ENCODE measurements around the gene SLC30A3. TPM values are rescaled to one million over a fixed set of nuclear protein-coding genes. Genes with fewer than 3 reads are reported as not detected.

Gene SLC30A3
- total and polyA plus RNA-seq, 2 of the 4 experiments (the other 2 are of a cell fraction), result 0.15 TPM; not detected in 1

- Histone ChIP-seq H3K4me3 (ENCODE audit: insufficient read depth, low read depth, low read length) (no peak overlapping the region), H2BK120ac (ENCODE audit: low read depth, low read length) (no peak overlapping the region), H3K56ac (ENCODE audit: extremely low read depth, insufficient read depth, low read length) (no peak overlapping the region), H2AFZ (replicated peaks; ENCODE audit: low read length, poor library complexity) (no peak overlapping the region), H3K14ac (replicated peaks; ENCODE audit: low read depth, low read length) (no peak overlapping the region), H2AK5ac (ENCODE audit: low read depth, low read length) (no peak overlapping the region), H4K20me1 (ENCODE audit: insufficient read depth, low read length) (no peaks in the 10 kb centered on the region), H3K4me1 (ENCODE audit: control insufficient read depth, insufficient read depth, low read length) (peaks cover 29% of the 10 kb centered on the region), H3K23ac (ENCODE audit: low read depth, low read length) (peak overlapping the region; percentile 59; the same call in 1 of the 2 replicates), H3K18ac (ENCODE audit: low read depth, low read length) (no peak overlapping the region), H3K4ac (ENCODE audit: low read depth, low read length) (no peak overlapping the region), H4K5ac (ENCODE audit: low read depth, low read length) (no peak overlapping the region), H3K9me1 (ENCODE audit: insufficient read depth, low read length) (peaks cover 17% of the 10 kb centered on the region), H2BK5ac (ENCODE audit: low read depth, low read length, poor library complexity, severe bottlenecking) (no peak overlapping the region), H2BK15ac (ENCODE audit: low read depth, low read length) (no peak overlapping the region), H3K27ac (ENCODE audit: insufficient read depth, low read length) (no peak overlapping the region), H3K4me2 (ENCODE audit: low read depth, low read length) (no peak overlapping the region), H2AK9ac (replicated peaks; ENCODE audit: low read depth, low read length, poor library complexity) (no peak overlapping the region), H3K79me1 (ENCODE audit: low read depth in 1 of 2, low read length in 2 of 2) (no peaks in the 10 kb centered on the region), H4K91ac (ENCODE audit: insufficient read depth, low read depth, low read length) (no peak overlapping the region), H2BK20ac (ENCODE audit: low read depth, low read length) (no peak overlapping the region), H3K27me3 (ENCODE audit: control insufficient read depth, insufficient read depth, low read length) (peaks cover 20% of the 10 kb centered on the region), H3K9me3 (ENCODE audit: control insufficient read depth, insufficient read depth, low read length) (no peaks in the 10 kb centered on the region), H3K9ac (ENCODE audit: low read depth, low read length) (no peak overlapping the region), H4K8ac (ENCODE audit: low read depth in 2 of 2, low read length in 2 of 2) (no peak overlapping the region), H3K36me3 (ENCODE audit: control insufficient read depth, insufficient read depth, low read length) (no peaks in the 10 kb centered on the region)
- TF ChIP-seq, protein P1, sequence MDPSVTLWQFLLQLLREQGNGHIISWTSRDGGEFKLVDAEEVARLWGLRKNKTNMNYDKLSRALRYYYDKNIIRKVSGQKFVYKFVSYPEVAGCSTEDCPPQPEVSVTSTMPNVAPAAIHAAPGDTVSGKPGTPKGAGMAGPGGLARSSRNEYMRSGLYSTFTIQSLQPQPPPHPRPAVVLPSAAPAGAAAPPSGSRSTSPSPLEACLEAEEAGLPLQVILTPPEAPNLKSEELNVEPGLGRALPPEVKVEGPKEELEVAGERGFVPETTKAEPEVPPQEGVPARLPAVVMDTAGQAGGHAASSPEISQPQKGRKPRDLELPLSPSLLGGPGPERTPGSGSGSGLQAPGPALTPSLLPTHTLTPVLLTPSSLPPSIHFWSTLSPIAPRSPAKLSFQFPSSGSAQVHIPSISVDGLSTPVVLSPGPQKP (IDR thresholded peaks at IDR 0.05; ENCODE audit: borderline replicate concordance, low read depth, low read length), result no peak
- TF ChIP-seq MAFK (IDR thresholded peaks at IDR 0.05; ENCODE audit: low read depth, low read length) (no peak), MXI1 (IDR thresholded peaks at IDR 0.05; ENCODE audit: borderline replicate concordance, low read depth, low read length) (no peak), BHLHE40 (IDR thresholded peaks at IDR 0.05; ENCODE audit: low read depth, low read length) (no peak), NFE2L2 (IDR thresholded peaks at IDR 0.05; ENCODE audit: low read depth, low read length) (no peak), CHD1 (IDR thresholded peaks at IDR 0.05; ENCODE audit: low read depth, low read length) (no peak), RFX5 (IDR thresholded peaks at IDR 0.05; ENCODE audit: low read depth, low read length) (no peak), RAD21 (IDR thresholded peaks at IDR 0.05; ENCODE audit: low read length) (no peak), MAZ (IDR thresholded peaks at IDR 0.05; ENCODE audit: borderline replicate concordance, low read depth, low read length) (no peak), RCOR1 (IDR thresholded peaks at IDR 0.05; ENCODE audit: insufficient replicate concordance, low read length) (no peak), CEBPB (IDR thresholded peaks at IDR 0.05; ENCODE audit: low read depth, low read length) (no peak), SMC3 (IDR thresholded peaks at IDR 0.05; ENCODE audit: low read depth, low read length) (no peak), FOS (IDR thresholded peaks at IDR 0.05; ENCODE audit: low read depth, low read length) (no peak)
- TF ChIP-seq, protein P2, sequence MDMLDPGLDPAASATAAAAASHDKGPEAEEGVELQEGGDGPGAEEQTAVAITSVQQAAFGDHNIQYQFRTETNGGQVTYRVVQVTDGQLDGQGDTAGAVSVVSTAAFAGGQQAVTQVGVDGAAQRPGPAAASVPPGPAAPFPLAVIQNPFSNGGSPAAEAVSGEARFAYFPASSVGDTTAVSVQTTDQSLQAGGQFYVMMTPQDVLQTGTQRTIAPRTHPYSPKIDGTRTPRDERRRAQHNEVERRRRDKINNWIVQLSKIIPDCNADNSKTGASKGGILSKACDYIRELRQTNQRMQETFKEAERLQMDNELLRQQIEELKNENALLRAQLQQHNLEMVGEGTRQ (IDR thresholded peaks at IDR 0.05; ENCODE audit: low read depth, low read length), result no peak
- TF ChIP-seq, protein P3, sequence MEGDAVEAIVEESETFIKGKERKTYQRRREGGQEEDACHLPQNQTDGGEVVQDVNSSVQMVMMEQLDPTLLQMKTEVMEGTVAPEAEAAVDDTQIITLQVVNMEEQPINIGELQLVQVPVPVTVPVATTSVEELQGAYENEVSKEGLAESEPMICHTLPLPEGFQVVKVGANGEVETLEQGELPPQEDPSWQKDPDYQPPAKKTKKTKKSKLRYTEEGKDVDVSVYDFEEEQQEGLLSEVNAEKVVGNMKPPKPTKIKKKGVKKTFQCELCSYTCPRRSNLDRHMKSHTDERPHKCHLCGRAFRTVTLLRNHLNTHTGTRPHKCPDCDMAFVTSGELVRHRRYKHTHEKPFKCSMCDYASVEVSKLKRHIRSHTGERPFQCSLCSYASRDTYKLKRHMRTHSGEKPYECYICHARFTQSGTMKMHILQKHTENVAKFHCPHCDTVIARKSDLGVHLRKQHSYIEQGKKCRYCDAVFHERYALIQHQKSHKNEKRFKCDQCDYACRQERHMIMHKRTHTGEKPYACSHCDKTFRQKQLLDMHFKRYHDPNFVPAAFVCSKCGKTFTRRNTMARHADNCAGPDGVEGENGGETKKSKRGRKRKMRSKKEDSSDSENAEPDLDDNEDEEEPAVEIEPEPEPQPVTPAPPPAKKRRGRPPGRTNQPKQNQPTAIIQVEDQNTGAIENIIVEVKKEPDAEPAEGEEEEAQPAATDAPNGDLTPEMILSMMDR (conservative IDR thresholded peaks at IDR 0.05; ENCODE audit: low read depth, low read length), result no peak
- ChIA-PET CTCF (interaction anchor here (1.3 kb wide), 1 partner anchor 13 kb away, joined by 3 read pairs; no protein-coding TSS in a partner anchor), POLR2A (ENCODE audit: unreplicated experiment) (no interaction called here)
- DNase-seq (no peak), ATAC-seq (ENCODE audit: low read depth) (no peak)
- in situ Hi-C loops (cut with MboI; ENCODE audit: low sequenced_read_pairs), result no loop called here
- dilution Hi-C loops (cut with HindIII; ENCODE audit: low sequenced_read_pairs, unreplicated experiment), result no loop called here
- BruUV-seq (replicated peaks), result no TSS peak
- WGBS, 2 experiments (ENCODE audit: extremely low coverage in 2 of 2, insufficient read length in 1 of 2), result no CpG with 5 or more reads among the region's 1 CpG
- intact Hi-C loops (cut with micrococcal nuclease), result no loop called here
Measured at GRCh38 chr2:27278010-27278409, 15.2 kb upstream of the SLC30A3 start.

Data from IMR-90 (cell line).